WTC11 (cell line): Measurements from ENCODE around the gene PCGF5. TPM values are rescaled to one million over a fixed set of nuclear protein-coding genes. Genes with fewer than 3 reads are reported as not detected.

ENCODE experiments used
- ATAC-seq: fragments of 200-7000 bp; cut with Tn5 transposase; 2 replicates; pipeline ENCODE4 v1.10.0; 2021; ENCODE audit warnings: mild to moderate bottlenecking, moderate library complexity
- CTCF ChIA-PET: fragments of 300-600 bp; sonication (Branson Sonifier 250); formaldehyde crosslinking; loops from one replicate; lab custom pipeline; 2021; ENCODE audit warnings: antibody characterized with exemption; lab: Charles Lee
- POLR2A ChIA-PET: fragments of 350-600 bp; sonication (Branson Sonifier 250); formaldehyde crosslinking; loops from one replicate; lab custom pipeline; 2021; ENCODE audit warnings: antibody characterized with exemption; lab: Charles Lee
- DNase-seq: peaks from one replicate; pipeline ENCODE4 v3.0.0; 2021; ENCODE audit warnings: low spot score
- H3K27ac Mint-ChIP-seq: 2 replicates; pipeline ENCODE4 v1.8.0; 2021; ENCODE audit warnings: mixed read lengths
- H3K27me3 Mint-ChIP-seq: 2 replicates; pipeline ENCODE4 v1.8.0; 2021; ENCODE audit warnings: low read depth, mild to moderate bottlenecking, moderate library complexity, mixed read lengths
- H3K36me3 Mint-ChIP-seq: 2 replicates; pipeline ENCODE4 v1.8.0; 2021; ENCODE audit warnings: mixed read lengths
- H3K4me1 Mint-ChIP-seq: 2 replicates; pipeline ENCODE4 v1.8.0; 2022; ENCODE audit warnings: mixed read lengths
- H3K4me3 Mint-ChIP-seq: 2 replicates; pipeline ENCODE4 v1.8.0; 2021; ENCODE audit warnings: mild to moderate bottlenecking, moderate library complexity, mixed read lengths
- H3K9me3 Mint-ChIP-seq: 2 replicates; pipeline ENCODE4 v1.8.0; 2021; ENCODE audit warnings: mixed read lengths
- AR ChIP-seq: fragments of 250-450 bp; sonication (Bioruptor Pico); IDR thresholded peaks from 2 replicates; pipeline ENCODE4 v1.9.0; 2021; ENCODE audit warnings: mild to moderate bottlenecking
- CBFB ChIP-seq: sonication (generic); formaldehyde crosslinking; IDR thresholded peaks from 2 replicates; pipeline ENCODE4 v1.8.1; 2022; ENCODE audit warnings: mild to moderate bottlenecking, low read depth, missing genetic modification reagents
- E2F4 ChIP-seq: sonication (generic); formaldehyde crosslinking; IDR thresholded peaks from 2 replicates; pipeline ENCODE4 v1.8.1; 2022; ENCODE audit warnings: low read depth, mild to moderate bottlenecking, moderate library complexity, missing genetic modification reagents, borderline replicate concordance
- E2F5 ChIP-seq: sonication (generic); formaldehyde crosslinking; IDR thresholded peaks from 2 replicates; pipeline ENCODE4 v1.8.1; 2022; ENCODE audit warnings: mild to moderate bottlenecking, moderate library complexity, missing genetic modification reagents
- FOXK1 ChIP-seq: sonication (generic); formaldehyde crosslinking; IDR thresholded peaks from 2 replicates; pipeline ENCODE4 v1.8.0; 2022; ENCODE audit warnings: mild to moderate bottlenecking, moderate library complexity, missing genetic modification reagents
- NR3C1 ChIP-seq: sonication (generic); formaldehyde crosslinking; conservative IDR thresholded peaks from 2 replicates; pipeline ENCODE4 v1.8.1; 2023; ENCODE audit warnings: low read depth, mild to moderate bottlenecking, missing genetic modification reagents
- RELA ChIP-seq: sonication (generic); formaldehyde crosslinking; IDR thresholded peaks from 2 replicates; pipeline ENCODE4 v1.8.1; 2022; ENCODE audit warnings: missing genetic modification reagents, mild to moderate bottlenecking, borderline replicate concordance
- SP1 ChIP-seq: sonication (generic); formaldehyde crosslinking; conservative IDR thresholded peaks from 2 replicates; pipeline ENCODE4 v1.8.1; 2022; ENCODE audit warnings: missing genetic modification reagents
- ZBTB43 ChIP-seq: sonication (generic); formaldehyde crosslinking; IDR thresholded peaks from 2 replicates; pipeline ENCODE4 v1.8.1; 2023; ENCODE audit warnings: mild to moderate bottlenecking, missing genetic modification reagents
- ZNF138 ChIP-seq: sonication (generic); formaldehyde crosslinking; conservative IDR thresholded peaks from 2 replicates; pipeline ENCODE4 v1.8.1; 2022; ENCODE audit warnings: mild to moderate bottlenecking, moderate library complexity, missing genetic modification reagents
- ZNF232 ChIP-seq: sonication (generic); formaldehyde crosslinking; IDR thresholded peaks from 2 replicates; pipeline ENCODE4 v1.8.0; 2022; ENCODE audit warnings: mild to moderate bottlenecking, missing genetic modification reagents
- ZSCAN18 ChIP-seq: fragments of 250-450 bp; sonication (Bioruptor Pico); IDR thresholded peaks from 2 replicates; pipeline ENCODE4 v2.1.2; 2022; ENCODE audit warnings: mild to moderate bottlenecking, moderate library complexity
- total RNA-seq: library from RNA; stranded (reverse); gene quantifications from 3 replicates; pipeline ENCODE4 v1.2.3, GENCODE V29; 2021
- TF ChIP-seq, protein P1 (sequence below): sonication (generic); formaldehyde crosslinking; IDR thresholded peaks from 2 replicates; pipeline ENCODE4 v1.8.1; 2023; ENCODE audit warnings: mild to moderate bottlenecking, missing genetic modification reagents, moderate library complexity
- TF ChIP-seq, protein P2 (sequence below): fragments of 250-450 bp; sonication (Bioruptor Pico); IDR thresholded peaks from 2 replicates; pipeline ENCODE4 v1.9.0; 2021; ENCODE audit warnings: mild to moderate bottlenecking, borderline replicate concordance
- TF ChIP-seq, protein P3 (sequence below): fragments of 250-450 bp; sonication (Bioruptor Pico); conservative IDR thresholded peaks from 2 replicates; pipeline ENCODE4 v1.9.0; 2021; ENCODE audit warnings: mild to moderate bottlenecking

The PCGF5 gene
- total RNA-seq, 1 experiment from 2014 or later = 5.2 TPM

GRCh38 chr10:91290607-91291006 lies 70.1 kb downstream of the PCGF5 start:
- DNase-seq (no peak), ATAC-seq (no peak)
- CTCF ChIA-PET = interaction anchor here (1.2 to 2.0 kb wide), 3 partner anchors 8 to 379 kb away, joined by 3 to 15 read pairs (median 3); partner anchors contain the start of gene PPP1R3C
- no peak for TF ChIP-seq FOXK1 (CRISPR knock-in tag)
- TF ChIP-seq ZSCAN18 (CRISPR knock-in tag) = no peak
- TF ChIP-seq E2F4 = no peak
- no peak for TF ChIP-seq E2F5 (CRISPR knock-in tag)
- TF ChIP-seq, protein P1, sequence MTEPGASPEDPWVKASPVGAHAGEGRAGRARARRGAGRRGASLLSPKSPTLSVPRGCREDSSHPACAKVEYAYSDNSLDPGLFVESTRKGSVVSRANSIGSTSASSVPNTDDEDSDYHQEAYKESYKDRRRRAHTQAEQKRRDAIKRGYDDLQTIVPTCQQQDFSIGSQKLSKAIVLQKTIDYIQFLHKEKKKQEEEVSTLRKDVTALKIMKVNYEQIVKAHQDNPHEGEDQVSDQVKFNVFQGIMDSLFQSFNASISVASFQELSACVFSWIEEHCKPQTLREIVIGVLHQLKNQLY (CRISPR knock-in tag) = no peak
- TF ChIP-seq, all 79 proteins: peak for 0
- Mint-ChIP-seq H3K4me3 (no peak overlapping the region), H3K27ac (no peak overlapping the region), H3K4me1 (no peaks in the 10 kb centered on the region), H3K27me3 (peaks cover 12% of the 10 kb centered on the region), H3K9me3 (no peaks in the 10 kb centered on the region), H3K36me3 (no peaks in the 10 kb centered on the region)
- POLR2A ChIA-PET = no interaction called here

DNA sequence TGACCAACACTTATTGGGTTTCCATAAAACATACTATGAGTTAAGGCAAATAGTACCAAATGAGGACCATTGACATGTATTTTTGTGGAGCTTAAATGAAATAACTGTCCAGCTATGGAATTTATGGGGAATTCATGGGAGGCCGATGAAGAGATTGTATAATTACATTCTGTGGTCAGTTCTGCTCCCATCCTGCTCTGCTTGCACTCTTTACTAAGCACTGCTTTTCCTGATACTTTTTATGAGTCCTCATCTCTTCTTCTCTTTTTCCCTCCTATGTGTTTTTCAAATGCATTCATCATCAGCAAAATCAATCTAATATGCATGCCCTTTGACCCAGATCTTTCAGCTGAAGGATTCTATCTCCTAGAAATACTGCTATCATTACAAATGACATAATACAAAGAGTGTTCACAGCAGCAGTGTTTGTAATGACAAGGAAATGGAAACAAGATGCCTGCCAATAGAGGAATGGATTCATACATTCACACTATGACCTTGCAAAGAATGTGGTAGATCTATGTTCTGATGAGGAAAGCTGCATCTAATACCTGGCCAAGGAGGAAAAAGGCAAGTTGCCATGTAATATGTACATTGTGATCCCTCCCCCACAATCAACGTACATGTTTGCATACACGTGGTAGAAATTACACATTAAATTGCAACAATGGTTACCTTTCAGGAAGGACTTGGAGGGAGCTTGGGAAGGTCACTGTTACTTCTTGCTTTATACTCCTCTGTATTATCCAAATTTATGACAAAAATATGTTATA lies 73.9 kb downstream of the PCGF5 start:
- H3K4me3 Mint-ChIP-seq = no peak overlapping the region
- no peaks in the 10 kb centered on the region for H3K9me3 Mint-ChIP-seq
- H3K27me3 Mint-ChIP-seq = peaks cover 7% of the 10 kb centered on the region
- DNase-seq = no peak
- POLR2A ChIA-PET = no interaction called here
- no peaks in the 10 kb centered on the region for H3K36me3 Mint-ChIP-seq
- ATAC-seq = no peak
- peaks cover 19% of the 10 kb centered on the region for H3K4me1 Mint-ChIP-seq
- H3K27ac Mint-ChIP-seq = no peak overlapping the region
- CTCF ChIA-PET = interaction anchor here (1.5 kb wide), 1 partner anchor 258 kb away, joined by 3 read pairs; no protein-coding TSS in a partner anchor
- TF ChIP-seq AR (CRISPR knock-in tag) (no peak), ZNF138 (CRISPR knock-in tag) (no peak), ZBTB43 (no peak), RELA (no peak), ZNF232 (no peak), CBFB (CRISPR knock-in tag) (no peak), NR3C1 (CRISPR knock-in tag) (no peak), SP1 (no peak)
- TF ChIP-seq, protein P2, sequence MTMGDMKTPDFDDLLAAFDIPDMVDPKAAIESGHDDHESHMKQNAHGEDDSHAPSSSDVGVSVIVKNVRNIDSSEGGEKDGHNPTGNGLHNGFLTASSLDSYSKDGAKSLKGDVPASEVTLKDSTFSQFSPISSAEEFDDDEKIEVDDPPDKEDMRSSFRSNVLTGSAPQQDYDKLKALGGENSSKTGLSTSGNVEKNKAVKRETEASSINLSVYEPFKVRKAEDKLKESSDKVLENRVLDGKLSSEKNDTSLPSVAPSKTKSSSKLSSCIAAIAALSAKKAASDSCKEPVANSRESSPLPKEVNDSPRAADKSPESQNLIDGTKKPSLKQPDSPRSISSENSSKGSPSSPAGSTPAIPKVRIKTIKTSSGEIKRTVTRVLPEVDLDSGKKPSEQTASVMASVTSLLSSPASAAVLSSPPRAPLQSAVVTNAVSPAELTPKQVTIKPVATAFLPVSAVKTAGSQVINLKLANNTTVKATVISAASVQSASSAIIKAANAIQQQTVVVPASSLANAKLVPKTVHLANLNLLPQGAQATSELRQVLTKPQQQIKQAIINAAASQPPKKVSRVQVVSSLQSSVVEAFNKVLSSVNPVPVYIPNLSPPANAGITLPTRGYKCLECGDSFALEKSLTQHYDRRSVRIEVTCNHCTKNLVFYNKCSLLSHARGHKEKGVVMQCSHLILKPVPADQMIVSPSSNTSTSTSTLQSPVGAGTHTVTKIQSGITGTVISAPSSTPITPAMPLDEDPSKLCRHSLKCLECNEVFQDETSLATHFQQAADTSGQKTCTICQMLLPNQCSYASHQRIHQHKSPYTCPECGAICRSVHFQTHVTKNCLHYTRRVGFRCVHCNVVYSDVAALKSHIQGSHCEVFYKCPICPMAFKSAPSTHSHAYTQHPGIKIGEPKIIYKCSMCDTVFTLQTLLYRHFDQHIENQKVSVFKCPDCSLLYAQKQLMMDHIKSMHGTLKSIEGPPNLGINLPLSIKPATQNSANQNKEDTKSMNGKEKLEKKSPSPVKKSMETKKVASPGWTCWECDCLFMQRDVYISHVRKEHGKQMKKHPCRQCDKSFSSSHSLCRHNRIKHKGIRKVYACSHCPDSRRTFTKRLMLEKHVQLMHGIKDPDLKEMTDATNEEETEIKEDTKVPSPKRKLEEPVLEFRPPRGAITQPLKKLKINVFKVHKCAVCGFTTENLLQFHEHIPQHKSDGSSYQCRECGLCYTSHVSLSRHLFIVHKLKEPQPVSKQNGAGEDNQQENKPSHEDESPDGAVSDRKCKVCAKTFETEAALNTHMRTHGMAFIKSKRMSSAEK (CRISPR knock-in tag) = no peak
- TF ChIP-seq, protein P3, sequence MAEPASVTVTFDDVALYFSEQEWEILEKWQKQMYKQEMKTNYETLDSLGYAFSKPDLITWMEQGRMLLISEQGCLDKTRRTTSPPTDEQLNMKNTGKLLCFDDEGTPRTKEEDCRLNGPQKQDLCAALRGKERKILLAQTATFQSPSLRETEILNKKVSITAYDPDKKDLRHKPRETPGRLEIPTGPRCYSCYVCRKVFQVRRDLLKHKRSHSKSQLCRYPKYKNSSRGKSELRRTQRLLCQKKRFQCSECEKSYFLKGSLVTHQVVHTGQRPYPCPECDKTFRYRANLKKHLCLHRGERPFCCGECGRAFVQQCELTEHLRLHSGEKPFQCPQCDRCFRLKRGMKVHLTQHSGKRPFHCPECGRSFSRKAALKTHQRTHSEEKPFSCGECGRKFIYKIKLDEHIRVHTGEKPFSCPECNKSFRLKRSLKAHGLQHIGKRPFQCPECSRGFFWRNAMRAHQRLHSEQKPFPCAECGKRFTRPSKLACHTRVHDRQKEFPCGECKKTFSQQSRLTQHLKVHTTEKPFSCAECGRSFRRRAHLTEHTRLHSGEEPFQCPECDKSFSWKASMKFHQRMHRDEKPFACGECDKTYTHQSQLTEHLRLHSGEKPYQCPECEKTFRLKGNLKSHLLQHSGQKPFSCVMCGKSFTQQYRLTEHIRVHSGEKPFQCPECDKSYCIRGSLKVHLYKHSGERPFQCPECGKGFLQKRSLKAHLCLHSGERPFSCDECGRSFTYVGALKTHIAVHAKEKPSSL (CRISPR knock-in tag) = no peak
- TF ChIP-seq, protein P1 (CRISPR knock-in tag) = no peak
